Neural progenitor cell (in vitro differentiated cells): ENCODE results near the gene OR6B3.

ENCODE experiments used
- EZH2 ChIP-seq: fragments of 200-600 bp; sonication (generic); IDR thresholded peaks from 2 replicates; pipeline ENCODE4 v1.6.1; 2017; ENCODE audit warnings: antibody characterized with exemption, mild to moderate bottlenecking, moderate library complexity
- EZH2phosphoT487 ChIP-seq: fragments of 200-600 bp; sonication (generic); IDR thresholded peaks from 2 replicates; pipeline ENCODE4 v1.6.1; 2017; ENCODE audit warnings: antibody characterized with exemption
- TF ChIP-seq, protein P1 (sequence below): fragments of 200-600 bp; sonication (generic); IDR thresholded peaks from 2 replicates; pipeline ENCODE4 v1.5.1; 2017; ENCODE audit warnings: antibody characterized with exemption, mild to moderate bottlenecking

DNA sequence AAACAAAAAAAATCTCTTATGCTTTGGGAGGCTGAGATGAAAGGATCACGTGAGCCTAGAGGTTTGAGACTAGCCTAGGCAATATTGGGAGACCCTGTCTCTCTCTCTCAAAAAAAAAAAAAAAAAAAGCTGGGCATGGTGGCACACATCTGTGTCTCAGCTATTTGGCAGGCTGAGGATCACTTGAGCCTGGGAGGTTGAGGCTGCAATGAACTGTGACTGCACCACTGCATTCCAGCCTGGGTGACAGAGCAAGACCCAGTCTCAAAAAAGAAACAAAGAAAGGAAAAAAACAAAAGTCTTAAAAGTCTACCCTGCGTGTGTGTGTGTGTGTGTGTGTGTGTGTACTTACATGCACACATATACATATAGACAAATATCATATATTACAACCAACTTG is 25.3 kb upstream of the OR6B3 start:
- TF ChIP-seq, protein P1, sequence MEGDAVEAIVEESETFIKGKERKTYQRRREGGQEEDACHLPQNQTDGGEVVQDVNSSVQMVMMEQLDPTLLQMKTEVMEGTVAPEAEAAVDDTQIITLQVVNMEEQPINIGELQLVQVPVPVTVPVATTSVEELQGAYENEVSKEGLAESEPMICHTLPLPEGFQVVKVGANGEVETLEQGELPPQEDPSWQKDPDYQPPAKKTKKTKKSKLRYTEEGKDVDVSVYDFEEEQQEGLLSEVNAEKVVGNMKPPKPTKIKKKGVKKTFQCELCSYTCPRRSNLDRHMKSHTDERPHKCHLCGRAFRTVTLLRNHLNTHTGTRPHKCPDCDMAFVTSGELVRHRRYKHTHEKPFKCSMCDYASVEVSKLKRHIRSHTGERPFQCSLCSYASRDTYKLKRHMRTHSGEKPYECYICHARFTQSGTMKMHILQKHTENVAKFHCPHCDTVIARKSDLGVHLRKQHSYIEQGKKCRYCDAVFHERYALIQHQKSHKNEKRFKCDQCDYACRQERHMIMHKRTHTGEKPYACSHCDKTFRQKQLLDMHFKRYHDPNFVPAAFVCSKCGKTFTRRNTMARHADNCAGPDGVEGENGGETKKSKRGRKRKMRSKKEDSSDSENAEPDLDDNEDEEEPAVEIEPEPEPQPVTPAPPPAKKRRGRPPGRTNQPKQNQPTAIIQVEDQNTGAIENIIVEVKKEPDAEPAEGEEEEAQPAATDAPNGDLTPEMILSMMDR = no peak
- TF ChIP-seq EZH2 (no peak), EZH2phosphoT487 (no peak)
